NCI-H2227 (cell line): ENCODE measurements around the gene IL25.
A peak's percentile ranks its signal among the peaks of the same experiment; 100 is the strongest.
"Not testable (repeated sequence)": the region's sequence is repeated elsewhere in the genome, so short reads cannot be mapped to it uniquely, and the experiment has no call there.

Experiments
- DNase-seq: peaks from one replicate; lab custom pipeline; 2025; ENCODE audit not compliant: unreplicated experiment; lab: John Stamatoyannopoulos, UW

IL25 gene

DNA sequence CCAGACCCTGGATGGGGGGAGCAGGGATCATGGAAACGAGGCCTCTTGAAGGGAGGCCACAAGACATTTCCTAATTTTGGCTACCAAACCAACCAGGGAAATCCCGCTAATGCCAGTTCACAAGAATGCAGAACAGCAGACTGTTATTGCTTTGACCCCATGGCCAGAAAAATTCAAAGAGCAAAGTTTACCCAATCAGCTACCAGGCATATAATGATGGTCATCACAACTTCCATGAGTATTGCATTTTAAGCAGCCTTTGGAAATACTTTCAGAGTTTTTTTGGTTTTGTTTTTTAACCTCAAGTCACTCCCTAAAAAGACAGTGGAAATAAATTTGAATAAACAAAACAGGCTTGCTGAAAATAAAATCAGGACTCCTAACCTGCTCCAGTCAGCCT lies at the start of gene IL25:
TSS of gene IL25 (plus strand) at position 301 of the 400 bp plus-strand sequence.
- DNase-seq: no peak

- no peak for DNase-seq
Observed at GRCh38 chr14:23323838-23324454, 48.7 kb upstream of the IL25 start.

DNA sequence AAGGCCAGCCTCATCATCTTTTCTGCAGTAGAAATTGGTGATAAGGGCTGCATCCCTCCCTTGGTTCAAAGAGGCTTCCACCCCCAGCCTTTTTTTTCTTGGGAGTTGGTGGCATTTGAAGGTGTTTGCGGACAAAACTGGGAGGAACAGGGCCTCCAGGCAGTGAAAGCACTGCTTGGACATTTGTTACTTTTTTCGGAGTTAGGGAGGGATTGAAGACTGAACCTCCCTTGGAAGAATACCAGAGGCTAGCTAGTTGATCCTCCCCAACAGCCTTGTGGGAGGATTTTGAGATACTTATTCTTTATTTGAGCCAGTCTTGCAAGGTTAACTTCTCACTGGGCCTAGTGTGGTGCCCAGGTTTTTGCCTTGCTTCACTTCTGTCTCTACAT lies 48.2 kb upstream of the IL25 start:
- no peak for DNase-seq

DNA sequence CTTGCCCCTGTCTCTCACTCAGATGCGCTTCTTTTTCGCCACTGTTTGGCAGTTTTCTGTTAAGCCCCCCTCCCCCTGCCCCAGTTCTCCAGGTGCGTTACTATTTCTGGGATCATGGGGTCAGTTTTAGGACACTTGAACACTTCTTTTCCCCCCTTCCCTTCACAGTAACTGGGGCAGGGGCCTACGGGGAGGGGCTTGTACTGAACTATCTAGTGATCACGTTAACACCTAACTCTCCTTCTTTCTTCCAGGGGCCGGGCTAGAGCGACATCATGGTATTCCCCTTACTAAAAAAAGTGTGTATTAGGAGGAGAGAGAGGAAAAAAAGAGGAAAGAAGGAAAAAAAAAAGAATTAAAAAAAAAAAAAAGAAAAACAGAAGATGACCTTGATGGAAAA lies 47.6 kb upstream of the IL25 start:
- DNase-seq: no peak

GRCh38 chr14:23325746-23326145 lies 46.9 kb upstream of the IL25 start:
- not testable (repeated sequence) for DNase-seq

GRCh38 chr14:23326491-23327332 lies 45.9 kb upstream of the IL25 start:
- no peak for DNase-seq

GRCh38 chr14:23327947-23328744 lies 44.5 kb upstream of the IL25 start:
- DNase-seq: peak; percentile 71

DNA sequence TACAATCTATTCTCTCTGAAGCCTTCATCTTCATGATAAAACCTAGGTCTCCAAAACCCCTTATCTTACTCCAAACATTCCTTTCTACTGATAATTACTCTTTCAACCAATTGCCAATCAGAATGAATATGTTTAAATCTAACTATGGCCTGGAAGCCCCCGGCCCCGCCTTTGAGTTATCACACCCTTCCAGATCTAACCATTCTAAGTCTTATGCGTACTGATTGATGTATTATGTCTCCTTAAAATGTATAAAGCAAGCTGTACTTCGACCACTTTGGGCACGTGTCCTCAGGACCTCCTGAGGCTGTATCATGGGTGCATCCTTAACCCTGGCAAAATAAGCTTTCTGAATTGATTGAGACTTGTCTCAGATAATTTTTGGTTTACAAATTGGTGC lies 37.0 kb upstream of the IL25 start:
- DNase-seq: no peak

- DNase-seq: no peak
Observed at GRCh38 chr14:23339506-23340268, 32.9 kb upstream of the IL25 start.

GRCh38 chr14:23344481-23344880 lies 28.1 kb upstream of the IL25 start:
- no peak for DNase-seq

DNA sequence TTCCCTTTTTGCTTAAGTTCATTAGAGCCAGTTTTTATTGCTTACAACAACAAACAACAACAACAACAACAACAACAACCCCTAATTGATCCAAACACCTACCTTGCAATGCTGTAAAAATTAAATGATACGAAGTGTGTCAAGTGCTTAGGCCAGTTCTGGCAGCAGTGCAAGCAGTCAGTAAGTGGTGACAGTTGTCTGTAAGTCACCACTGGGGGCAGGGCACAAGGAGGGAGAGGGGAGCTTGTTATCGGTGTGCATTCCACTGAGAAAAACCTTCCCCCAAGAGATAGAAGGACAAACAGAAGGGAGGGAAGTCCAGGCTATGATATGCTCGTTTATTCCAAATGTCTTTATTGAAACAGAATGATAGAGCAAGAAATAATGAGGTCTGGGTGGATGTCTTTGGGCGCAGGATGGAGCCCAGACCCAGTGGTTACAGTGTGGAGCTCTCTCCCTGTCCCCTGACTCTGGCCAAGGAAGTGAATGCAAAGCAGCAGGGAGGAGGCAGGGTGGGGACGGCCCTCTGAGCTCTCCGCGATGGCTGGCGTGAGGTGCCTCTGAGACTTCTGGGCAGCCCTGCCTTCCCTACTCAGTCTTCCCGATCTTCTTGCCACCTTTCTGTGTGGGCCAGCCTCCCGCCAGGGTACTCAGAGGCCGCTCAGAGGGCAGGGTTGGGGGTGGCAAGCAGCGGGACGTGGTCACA lies 26.5 kb upstream of the IL25 start:
- DNase-seq: no peak

- DNase-seq: no peak
Observed at GRCh38 chr14:23346693-23347405, 25.8 kb upstream of the IL25 start.

- no peak for DNase-seq
Observed at GRCh38 chr14:23347406-23348296, 25.0 kb upstream of the IL25 start.

DNA sequence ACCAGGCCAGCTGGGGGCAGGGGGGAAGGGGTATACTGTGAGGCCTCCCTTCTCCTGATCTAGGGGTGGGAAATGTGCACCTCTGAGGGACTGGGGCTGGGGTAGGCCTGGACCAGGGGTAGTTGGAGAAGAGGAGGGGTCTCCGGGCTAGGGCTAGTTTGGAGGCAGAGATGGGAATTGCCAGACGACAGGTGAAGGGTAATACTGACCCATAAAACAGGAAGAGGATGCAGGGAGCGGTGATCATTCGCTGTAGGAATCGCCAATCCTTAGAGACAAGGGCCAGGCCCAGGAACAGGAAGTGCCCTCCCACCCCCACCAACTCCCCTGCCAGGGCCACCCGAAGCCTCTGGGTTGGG lies 24.3 kb upstream of the IL25 start:
- no peak for DNase-seq

DNA sequence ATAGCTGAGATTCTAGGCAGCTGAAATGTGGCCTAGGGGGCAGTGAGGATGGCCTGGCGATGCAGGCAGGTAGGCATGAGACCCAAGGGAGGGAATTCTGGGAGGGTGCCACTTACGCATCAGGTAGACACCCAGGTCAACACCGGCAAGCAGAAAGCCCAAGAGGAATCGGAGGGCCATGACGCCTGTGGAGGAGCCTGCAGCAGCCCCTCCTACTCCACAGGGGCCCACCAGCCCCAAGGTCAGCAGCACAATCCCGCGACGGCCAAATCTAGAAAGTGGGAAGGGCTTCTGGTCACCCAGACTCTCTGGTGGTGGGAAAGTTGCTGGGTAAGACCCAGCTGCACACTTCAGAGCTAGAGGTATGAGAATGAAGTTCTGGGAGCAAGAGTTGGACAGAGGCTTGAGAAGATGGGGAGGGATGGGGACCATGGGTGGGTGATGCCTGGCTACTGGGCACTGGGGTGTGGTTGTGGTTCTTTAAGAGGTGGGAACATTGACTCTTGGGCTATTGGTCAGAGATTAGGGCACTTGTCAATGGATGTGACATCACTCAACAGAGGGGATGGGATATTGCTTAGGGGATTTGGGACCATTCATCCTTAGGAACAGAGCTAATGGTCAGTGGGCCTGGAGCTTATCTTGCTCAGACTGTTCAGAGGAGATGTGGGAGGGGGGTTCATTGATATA lies 23.3 kb upstream of the IL25 start:
- DNase-seq: no peak

GRCh38 chr14:23351681-23352505 lies 20.7 kb upstream of the IL25 start:
- peak; percentile 53 for DNase-seq
